Stimulated activated CD4-positive, alpha-beta T cell treated with anti-CD3 and anti-CD28 coated beads, Interleukin-4, amount 100 ng/mL, for 24 hours (primary cell): ENCODE results near the gene ZNF79.

Experiments
- DNase-seq: peaks from one replicate; pipeline ENCODE4 v3.0.0-alpha.2; 2020

Gene ZNF79

GRCh38 chr9:127423934-127424675 lies at the start of gene ZNF79:
TSS of gene ZNF79 (plus strand) at chr9:127424382. CDS start at chr9:127424788, 406 bp downstream.
- peak; percentile 94 for DNase-seq

DNA sequence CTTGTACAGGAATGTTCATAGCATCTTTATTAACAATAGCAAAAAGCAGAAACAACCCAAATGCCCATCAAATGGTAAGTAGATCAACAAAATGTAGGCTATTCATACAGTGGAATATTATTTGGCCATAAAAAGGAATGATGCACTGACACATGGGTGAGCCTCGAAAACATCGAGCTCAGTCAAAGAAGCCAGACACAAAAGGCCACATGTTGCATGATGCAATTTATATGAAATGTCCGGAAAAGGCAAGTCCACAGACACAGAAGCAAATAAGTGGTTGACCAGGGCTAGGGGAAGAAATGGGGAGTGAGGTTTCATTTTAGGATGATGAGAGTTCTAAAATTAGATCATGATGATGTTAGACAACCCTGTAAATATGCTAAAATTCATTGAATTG lies 43.7 kb upstream of the ZNF79 start:
- DNase-seq, result no peak

- DNase-seq, result no peak
These were observed 41.6 kb upstream of the ZNF79 start for GRCh38 chr9:127382541-127382940.

- DNase-seq, result no peak
These were observed 40.0 kb upstream of the ZNF79 start for GRCh38 chr9:127384016-127384730.

DNA sequence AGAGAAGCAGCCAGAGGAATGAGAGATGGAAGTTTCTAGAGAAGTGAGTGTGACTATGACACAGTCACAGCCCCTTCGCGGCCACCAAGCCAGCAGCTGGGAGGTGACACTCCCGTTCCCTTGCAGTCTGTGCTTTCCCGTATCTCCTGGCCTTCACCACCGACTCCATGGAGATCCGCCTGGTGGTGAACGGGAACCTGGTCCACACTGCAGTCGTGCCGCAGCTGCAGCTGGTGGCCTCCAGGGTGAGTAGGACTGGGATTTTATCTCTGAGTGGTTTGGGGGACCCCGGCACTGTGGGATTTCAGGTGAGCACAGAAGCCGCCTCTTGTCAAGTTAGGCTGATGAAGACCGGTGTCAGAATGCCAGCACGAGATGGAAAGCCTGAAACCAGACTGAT lies 39.3 kb upstream of the ZNF79 start:
- no peak for DNase-seq

DNA sequence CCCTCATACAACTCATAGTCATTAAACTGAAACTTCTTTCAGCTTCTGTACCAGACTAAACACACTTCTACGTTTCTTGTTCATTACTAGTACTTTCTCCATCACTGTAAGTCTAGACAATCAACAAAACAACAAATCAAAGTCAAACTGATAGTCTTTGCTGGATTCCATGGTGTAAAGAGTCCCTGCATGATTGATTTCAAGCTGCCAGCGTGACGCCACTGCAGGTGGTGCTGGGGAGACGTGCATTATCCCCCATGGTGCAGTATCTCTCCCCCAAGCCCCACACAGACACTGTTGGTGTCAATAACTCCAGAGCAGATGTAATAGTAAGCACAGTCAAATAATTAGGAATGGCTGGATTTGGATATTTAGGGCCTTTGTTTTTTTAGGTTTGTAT lies 37.9 kb upstream of the ZNF79 start:
- no peak for DNase-seq

DNA sequence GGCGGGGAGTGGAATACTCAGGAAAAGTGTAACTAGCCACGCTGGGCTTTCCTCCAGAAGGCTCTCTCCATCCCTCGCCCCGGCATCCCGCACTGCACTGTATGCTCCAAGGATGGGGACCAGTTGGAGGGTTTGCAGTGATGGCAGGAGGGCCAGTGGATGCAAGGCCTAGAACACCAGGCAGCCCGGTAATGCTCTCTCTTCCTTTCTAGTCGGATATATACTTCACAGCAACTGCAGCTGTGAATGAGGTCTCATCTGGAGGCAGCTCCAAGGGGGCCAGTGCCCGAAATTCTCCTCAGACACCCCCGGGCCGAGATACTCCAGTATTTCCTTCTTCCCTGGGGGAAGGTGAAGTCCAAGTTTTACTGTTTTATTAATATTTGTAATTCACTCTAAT lies 37.2 kb upstream of the ZNF79 start:
- no peak for DNase-seq

DNA sequence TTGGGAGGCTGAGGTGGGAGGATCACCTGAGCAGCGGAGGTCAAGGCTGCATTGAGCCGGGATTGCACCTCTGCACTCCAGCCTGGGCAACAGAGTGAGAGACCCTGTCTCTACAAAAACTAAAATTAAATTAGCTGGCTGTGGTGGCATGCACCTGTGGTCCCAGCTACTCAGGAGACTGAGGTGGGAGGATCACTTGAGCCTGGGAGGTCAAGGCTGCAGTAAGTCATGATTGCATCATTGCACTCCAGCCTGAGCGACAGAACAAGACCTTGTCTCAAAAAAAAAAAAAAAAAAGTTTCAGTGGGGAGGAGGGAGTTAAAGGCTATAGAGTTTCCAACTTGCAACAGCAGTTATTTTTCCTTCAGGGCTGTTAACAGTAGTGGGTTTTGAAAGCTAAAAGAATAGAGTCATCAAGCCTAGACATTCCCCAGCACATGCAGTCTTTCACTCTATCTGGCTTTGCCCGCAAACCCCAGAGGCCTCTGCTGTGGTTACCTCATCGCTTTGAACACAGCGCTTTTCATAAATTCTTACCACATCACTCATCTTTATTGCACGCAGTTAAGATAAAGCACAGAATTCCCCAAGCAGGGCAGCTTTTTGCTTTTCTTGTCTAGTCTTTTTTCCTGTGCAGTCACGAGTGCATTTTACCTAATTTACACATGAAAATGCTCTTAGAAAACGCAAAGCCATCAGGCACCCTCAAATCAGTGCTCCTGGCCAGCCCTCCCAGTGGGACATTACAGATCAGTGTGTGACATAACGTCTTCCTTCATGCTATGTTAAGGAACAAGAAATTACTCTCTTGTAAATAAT lies 35.9 kb upstream of the ZNF79 start:
- DNase-seq, result peak; percentile 87

DNA sequence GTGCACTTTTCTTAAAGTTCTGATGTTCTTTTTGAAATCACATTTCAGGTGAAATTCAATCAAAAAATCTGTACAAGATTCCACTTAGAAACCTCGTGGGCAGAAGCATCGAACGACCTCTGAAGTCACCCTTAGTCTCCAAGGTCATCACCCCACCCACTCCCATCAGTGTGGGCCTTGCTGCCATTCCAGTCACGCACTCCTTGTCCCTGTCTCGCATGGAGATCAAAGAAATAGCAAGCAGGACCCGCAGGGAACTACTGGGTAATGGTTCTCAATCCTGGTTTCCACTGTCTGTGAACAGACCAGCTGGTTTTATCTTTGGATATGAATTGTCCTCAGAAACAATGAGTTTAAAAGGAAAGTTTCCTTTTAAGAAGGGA lies 35.3 kb upstream of the ZNF79 start:
- DNase-seq, result no peak

GRCh38 chr9:127389381-127390247 lies 34.6 kb upstream of the ZNF79 start:
- DNase-seq, result no peak

DNA sequence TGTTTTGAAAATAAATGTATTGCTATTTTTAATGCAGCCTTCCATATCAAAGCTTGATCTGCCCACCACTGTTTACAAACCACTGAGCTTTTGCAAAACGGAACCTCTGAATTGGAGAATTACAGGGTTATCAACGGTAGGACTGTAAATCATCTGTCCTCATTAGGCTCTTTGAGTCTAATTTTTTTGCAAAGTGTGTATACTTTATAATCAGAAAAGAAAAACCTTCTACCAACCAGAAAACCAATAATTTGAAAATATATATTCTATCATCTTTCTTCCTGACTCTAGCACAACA lies 34.0 kb upstream of the ZNF79 start:
- DNase-seq, result no peak

GRCh38 chr9:127390563-127390962 lies 33.6 kb upstream of the ZNF79 start:
- no peak for DNase-seq

DNA sequence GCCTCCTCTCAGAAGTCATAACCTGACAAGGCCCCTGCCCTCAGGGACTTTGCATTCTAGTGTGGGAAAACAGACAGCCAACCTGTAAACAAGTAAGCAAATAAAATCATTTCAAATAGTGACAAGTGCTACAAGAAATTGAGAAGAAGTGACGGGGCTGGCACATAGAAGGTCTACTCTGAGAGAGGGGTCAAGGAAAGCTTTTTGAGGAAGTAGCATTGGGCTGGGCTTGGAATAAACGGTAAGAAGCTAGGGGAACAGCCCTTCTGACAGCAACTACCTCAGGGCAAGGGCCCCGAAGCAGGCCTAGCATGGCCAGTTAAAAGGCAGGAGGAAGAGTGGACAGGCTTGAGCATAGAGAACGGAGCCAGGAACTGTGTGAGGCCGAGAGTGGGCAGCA lies 32.0 kb upstream of the ZNF79 start:
- DNase-seq, result no peak

DNA sequence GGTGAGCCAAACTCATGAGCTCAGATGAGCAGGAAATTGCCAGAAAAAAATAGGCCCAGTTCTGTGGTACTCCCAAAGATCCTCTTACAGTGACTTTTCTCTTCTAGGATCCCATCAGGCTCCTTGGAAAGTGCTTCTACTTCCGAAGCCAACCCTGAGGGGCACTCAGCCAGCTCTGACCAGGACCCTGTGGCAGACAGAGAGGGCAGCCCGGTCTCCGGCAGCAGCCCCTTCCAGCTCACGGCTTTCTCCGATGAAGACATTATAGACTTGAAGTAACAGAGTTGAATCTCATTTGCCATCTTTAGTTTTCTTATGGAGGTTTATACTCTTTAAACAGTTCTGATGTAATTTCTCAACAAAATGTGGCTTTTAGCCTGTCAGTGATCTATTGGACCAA lies 31.2 kb upstream of the ZNF79 start:
- DNase-seq, result no peak

- no peak for DNase-seq
These were observed 30.5 kb upstream of the ZNF79 start for GRCh38 chr9:127393645-127394044.

DNA sequence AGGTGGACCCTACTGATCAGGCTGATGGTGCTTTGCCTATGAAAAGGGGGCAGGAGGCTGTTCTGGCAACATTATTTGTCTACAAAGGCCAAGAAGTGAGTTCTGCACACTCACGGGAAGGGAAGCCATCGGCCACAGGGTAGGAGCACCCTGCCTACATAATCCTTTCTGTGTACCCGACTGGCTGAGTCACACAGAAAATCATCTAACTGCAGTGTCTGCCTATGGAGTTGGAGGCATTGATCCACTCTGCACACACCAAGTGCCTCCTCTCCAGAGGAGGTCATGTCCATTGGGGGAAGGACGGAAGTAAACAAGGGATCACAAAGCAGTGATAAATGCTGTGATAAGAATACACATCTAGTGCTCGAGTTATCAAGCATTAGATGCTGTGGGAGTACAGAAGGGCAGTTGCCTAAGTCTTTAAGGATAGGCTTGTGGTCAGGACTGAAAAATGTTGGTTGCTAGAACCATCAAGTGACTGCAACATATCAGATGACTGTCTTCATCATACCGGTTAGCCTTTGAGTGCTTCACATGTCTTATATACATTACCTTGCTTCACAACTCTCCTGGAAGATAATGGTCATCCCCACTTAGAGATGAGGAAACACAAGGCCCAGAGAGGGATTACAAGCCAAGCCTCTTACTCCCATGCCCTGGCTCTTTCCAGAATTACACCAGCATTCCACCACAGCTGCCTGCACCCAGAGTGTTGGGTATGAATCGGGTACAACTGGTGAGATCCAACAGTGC lies 28.5 kb upstream of the ZNF79 start:
- no peak for DNase-seq

DNA sequence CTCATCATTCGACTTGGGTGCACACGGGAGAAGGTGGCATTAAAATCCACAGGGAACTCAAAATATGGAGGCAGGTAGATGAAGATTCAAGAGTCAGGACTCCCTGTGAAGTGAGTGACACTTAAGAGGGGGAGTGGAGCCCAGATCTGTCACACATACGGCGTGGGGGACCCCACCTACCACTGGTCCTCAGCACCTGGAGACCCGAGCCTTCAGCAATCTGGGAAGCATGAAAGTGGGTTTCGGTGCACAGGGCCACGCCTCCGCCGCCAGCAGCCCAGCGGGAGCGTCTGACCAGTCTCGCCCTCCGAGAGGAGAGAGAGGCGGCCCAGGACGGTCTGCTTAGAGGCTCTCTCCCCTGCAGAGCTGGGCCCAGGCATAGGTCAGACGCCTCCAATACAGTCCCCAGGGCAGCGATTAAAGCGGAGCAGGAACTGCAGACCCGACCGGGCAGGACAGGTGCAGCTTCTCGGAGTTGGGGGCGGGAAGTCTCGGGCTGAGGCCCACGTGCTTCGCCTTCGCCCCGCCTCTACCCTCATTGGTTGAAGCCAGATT lies 27.9 kb upstream of the ZNF79 start:
- DNase-seq, result no peak

GRCh38 chr9:127396808-127397645 lies 27.2 kb upstream of the ZNF79 start, which contains the start of gene SLC2A8:
TSS of gene SLC2A8 (plus strand) at chr9:127397169. CDS start at chr9:127397231, 62 bp downstream.
- peak; percentile 85 for DNase-seq

DNA sequence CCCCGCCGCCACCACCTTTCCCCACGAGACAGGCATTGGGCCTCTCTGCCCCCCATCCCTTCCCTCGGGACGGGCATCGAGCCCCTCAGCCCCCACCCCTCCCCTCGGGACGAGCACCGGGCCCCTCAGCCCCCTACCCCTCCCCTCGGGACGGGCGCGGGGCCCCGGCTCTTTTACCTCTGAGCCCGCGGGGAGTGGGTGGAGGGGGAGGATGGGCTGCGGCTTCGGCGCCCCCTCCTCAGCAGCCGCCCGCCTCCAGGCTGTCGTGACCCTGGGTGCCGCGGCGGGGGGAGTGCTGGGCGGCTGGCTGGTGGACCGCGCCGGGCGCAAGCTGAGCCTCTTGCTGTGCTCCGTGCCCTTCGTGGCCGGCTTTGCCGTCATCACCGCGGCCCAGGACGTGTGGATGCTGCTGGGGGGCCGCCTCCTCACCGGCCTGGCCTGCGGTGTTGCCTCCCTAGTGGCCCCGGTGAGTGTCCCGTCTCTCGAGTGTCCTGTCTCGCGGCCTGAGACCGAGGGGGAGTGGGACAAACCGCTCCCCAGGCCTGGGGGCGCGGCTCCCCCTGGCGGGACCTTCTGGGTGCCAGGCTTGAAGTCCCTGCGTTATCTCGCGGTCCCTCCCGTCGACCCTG lies 26.4 kb upstream of the ZNF79 start:
- peak; percentile 12 for DNase-seq

GRCh38 chr9:127398275-127398647 lies 25.9 kb upstream of the ZNF79 start:
- DNase-seq, result no peak
